ENCODE data around the gene HLF. TPM values are rescaled to one million over a fixed set of nuclear protein-coding genes. Genes with fewer than 3 reads are reported as not detected.

Gene HLF
- total and polyA plus RNA-seq, 2 experiments from 2014 or later = 0.28 TPM; not detected in 1

DNA sequence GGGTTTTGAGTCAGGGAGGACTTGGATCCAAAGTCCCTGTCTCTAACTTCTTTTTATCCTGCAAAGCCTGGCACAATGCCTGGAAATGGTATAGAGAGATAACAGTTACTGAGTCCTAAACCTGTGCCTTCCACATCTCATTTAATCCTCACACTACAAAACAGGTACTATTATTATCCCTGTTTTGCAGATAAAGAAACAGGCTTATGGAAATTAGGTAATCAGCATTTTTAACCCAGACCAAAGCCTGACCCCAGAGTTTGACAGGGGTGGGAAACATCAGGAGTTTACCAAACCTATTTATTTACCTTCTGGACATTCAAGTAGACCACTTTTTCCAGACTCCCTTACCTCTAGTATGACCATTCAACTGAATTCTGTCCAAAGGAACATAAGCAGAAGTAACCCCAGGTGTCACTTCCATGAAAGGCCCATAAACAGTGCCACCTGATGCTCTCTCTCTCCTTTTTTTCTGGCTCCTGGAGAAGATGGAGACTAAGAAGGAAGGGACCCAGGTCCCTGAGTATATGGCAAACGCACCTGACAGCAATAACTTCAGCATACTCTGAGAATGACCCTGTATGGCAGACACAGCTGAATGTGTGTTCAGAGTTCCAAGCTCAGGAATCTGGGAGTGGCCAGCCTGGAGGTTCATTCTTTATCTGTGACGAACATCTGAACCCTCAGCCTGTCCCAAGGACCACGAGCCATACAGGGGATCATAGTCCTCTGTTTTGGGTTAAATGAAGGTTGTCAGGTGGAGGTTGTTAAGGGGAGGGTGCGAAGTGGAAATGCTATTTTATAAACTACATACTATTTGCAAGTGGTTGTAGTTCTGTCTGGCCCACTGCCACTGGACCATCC, 62.7 kb downstream of the HLF start:
- H3K4me1 ChIP-seq (ENCODE audit: insufficient read depth) = no peaks in the 10 kb centered on the region
- H3K27me3 Mint-ChIP-seq (ENCODE audit: insufficient read depth, low read depth, poor library complexity) = no peaks in the 10 kb centered on the region
- H3K27ac ChIP-seq (ENCODE audit: low read depth) = no peak overlapping the region
- H4K20me1 ChIP-seq (replicated peaks; ENCODE audit: insufficient read depth) = no peaks in the 10 kb centered on the region
- H3F3A ChIP-seq (replicated peaks; ENCODE audit: low read depth) = no peaks in the 10 kb centered on the region
- TF ChIP-seq JUNB (IDR thresholded peaks at IDR 0.05; ENCODE audit: unreplicated experiment) (no peak), ZNF114 (CRISPR knock-in tag; IDR thresholded peaks at IDR 0.05) (no peak), CREB1 (CRISPR knock-in tag; IDR thresholded peaks at IDR 0.05; ENCODE audit: low read depth) (no peak), POLR2AphosphoS5 (IDR thresholded peaks at IDR 0.05; ENCODE audit: low read depth) (no peak), ZNF331 (CRISPR knock-in tag; IDR thresholded peaks at IDR 0.05; ENCODE audit: low read depth) (no peak), NANOG (IDR thresholded peaks at IDR 0.05; ENCODE audit: borderline replicate concordance) (no peak), STAT1 (IDR thresholded peaks at IDR 0.05; ENCODE audit: unreplicated experiment) (no peak), EZH2phosphoT487 (IDR thresholded peaks at IDR 0.05; ENCODE audit: unreplicated experiment) (no peak), EZH2 (IDR thresholded peaks at IDR 0.05; ENCODE audit: low read depth, unreplicated experiment) (no peak)
- TF ChIP-seq, protein P1, sequence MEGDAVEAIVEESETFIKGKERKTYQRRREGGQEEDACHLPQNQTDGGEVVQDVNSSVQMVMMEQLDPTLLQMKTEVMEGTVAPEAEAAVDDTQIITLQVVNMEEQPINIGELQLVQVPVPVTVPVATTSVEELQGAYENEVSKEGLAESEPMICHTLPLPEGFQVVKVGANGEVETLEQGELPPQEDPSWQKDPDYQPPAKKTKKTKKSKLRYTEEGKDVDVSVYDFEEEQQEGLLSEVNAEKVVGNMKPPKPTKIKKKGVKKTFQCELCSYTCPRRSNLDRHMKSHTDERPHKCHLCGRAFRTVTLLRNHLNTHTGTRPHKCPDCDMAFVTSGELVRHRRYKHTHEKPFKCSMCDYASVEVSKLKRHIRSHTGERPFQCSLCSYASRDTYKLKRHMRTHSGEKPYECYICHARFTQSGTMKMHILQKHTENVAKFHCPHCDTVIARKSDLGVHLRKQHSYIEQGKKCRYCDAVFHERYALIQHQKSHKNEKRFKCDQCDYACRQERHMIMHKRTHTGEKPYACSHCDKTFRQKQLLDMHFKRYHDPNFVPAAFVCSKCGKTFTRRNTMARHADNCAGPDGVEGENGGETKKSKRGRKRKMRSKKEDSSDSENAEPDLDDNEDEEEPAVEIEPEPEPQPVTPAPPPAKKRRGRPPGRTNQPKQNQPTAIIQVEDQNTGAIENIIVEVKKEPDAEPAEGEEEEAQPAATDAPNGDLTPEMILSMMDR (conservative IDR thresholded peaks at IDR 0.05; ENCODE audit: low read depth in 2 of 2) = no peak
- TF ChIP-seq, protein P2, sequence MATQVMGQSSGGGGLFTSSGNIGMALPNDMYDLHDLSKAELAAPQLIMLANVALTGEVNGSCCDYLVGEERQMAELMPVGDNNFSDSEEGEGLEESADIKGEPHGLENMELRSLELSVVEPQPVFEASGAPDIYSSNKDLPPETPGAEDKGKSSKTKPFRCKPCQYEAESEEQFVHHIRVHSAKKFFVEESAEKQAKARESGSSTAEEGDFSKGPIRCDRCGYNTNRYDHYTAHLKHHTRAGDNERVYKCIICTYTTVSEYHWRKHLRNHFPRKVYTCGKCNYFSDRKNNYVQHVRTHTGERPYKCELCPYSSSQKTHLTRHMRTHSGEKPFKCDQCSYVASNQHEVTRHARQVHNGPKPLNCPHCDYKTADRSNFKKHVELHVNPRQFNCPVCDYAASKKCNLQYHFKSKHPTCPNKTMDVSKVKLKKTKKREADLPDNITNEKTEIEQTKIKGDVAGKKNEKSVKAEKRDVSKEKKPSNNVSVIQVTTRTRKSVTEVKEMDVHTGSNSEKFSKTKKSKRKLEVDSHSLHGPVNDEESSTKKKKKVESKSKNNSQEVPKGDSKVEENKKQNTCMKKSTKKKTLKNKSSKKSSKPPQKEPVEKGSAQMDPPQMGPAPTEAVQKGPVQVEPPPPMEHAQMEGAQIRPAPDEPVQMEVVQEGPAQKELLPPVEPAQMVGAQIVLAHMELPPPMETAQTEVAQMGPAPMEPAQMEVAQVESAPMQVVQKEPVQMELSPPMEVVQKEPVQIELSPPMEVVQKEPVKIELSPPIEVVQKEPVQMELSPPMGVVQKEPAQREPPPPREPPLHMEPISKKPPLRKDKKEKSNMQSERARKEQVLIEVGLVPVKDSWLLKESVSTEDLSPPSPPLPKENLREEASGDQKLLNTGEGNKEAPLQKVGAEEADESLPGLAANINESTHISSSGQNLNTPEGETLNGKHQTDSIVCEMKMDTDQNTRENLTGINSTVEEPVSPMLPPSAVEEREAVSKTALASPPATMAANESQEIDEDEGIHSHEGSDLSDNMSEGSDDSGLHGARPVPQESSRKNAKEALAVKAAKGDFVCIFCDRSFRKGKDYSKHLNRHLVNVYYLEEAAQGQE (IDR thresholded peaks at IDR 0.05; ENCODE audit: unreplicated experiment) = no peak
- TF ChIP-seq, protein P3, sequence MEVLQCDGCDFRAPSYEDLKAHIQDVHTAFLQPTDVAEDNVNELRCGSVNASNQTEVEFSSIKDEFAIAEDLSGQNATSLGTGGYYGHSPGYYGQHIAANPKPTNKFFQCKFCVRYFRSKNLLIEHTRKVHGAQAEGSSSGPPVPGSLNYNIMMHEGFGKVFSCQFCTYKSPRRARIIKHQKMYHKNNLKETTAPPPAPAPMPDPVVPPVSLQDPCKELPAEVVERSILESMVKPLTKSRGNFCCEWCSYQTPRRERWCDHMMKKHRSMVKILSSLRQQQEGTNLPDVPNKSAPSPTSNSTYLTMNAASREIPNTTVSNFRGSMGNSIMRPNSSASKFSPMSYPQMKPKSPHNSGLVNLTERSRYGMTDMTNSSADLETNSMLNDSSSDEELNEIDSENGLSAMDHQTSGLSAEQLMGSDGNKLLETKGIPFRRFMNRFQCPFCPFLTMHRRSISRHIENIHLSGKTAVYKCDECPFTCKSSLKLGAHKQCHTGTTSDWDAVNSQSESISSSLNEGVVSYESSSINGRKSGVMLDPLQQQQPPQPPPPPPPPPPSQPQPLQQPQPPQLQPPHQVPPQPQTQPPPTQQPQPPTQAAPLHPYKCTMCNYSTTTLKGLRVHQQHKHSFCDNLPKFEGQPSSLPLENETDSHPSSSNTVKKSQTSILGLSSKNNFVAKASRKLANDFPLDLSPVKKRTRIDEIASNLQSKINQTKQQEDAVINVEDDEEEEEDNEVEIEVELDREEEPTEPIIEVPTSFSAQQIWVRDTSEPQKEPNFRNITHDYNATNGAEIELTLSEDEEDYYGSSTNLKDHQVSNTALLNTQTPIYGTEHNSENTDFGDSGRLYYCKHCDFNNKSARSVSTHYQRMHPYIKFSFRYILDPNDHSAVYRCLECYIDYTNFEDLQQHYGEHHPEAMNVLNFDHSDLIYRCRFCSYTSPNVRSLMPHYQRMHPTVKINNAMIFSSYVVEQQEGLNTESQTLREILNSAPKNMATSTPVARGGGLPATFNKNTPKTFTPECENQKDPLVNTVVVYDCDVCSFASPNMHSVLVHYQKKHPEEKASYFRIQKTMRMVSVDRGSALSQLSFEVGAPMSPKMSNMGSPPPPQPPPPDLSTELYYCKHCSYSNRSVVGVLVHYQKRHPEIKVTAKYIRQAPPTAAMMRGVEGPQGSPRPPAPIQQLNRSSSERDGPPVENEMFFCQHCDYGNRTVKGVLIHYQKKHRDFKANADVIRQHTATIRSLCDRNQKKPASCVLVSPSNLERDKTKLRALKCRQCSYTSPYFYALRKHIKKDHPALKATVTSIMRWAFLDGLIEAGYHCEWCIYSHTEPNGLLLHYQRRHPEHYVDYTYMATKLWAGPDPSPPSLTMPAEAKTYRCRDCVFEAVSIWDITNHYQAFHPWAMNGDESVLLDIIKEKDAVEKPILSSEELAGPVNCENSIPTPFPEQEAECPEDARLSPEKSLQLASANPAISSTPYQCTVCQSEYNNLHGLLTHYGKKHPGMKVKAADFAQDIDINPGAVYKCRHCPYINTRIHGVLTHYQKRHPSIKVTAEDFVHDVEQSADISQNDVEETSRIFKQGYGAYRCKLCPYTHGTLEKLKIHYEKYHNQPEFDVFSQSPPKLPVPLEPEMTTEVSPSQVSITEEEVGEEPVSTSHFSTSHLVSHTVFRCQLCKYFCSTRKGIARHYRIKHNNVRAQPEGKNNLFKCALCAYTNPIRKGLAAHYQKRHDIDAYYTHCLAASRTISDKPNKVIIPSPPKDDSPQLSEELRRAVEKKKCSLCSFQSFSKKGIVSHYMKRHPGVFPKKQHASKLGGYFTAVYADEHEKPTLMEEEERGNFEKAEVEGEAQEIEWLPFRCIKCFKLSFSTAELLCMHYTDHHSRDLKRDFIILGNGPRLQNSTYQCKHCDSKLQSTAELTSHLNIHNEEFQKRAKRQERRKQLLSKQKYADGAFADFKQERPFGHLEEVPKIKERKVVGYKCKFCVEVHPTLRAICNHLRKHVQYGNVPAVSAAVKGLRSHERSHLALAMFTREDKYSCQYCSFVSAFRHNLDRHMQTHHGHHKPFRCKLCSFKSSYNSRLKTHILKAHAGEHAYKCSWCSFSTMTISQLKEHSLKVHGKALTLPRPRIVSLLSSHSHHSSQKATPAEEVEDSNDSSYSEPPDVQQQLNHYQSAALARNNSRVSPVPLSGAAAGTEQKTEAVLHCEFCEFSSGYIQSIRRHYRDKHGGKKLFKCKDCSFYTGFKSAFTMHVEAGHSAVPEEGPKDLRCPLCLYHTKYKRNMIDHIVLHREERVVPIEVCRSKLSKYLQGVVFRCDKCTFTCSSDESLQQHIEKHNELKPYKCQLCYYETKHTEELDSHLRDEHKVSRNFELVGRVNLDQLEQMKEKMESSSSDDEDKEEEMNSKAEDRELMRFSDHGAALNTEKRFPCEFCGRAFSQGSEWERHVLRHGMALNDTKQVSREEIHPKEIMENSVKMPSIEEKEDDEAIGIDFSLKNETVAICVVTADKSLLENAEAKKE (CRISPR knock-in tag; IDR thresholded peaks at IDR 0.05) = no peak
- TF ChIP-seq, protein P4, sequence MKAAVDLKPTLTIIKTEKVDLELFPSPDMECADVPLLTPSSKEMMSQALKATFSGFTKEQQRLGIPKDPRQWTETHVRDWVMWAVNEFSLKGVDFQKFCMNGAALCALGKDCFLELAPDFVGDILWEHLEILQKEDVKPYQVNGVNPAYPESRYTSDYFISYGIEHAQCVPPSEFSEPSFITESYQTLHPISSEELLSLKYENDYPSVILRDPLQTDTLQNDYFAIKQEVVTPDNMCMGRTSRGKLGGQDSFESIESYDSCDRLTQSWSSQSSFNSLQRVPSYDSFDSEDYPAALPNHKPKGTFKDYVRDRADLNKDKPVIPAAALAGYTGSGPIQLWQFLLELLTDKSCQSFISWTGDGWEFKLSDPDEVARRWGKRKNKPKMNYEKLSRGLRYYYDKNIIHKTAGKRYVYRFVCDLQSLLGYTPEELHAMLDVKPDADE (IDR thresholded peaks at IDR 0.05) = no peak
- no peak overlapping the region for H3K4me2 ChIP-seq
- DNase-seq (ENCODE audit: low spot score) = no peak
- H3K36me3 Mint-ChIP-seq (ENCODE audit: low read depth) = no peaks in the 10 kb centered on the region
- no peaks in the 10 kb centered on the region for H3K4me1 Mint-ChIP-seq
- no peaks in the 10 kb centered on the region for H3K9me2 ChIP-seq (ENCODE audit: insufficient read depth)
- no peak for ATAC-seq
- H3K4me3 Mint-ChIP-seq = no peak overlapping the region
- no peak overlapping the region for H3K27ac Mint-ChIP-seq
- no peaks in the 10 kb centered on the region for H3K79me2 ChIP-seq (replicated peaks; ENCODE audit: insufficient read depth)
- no peaks in the 10 kb centered on the region for H3K36me3 ChIP-seq (ENCODE audit: insufficient read depth)
- H3K9me3 Mint-ChIP-seq = peaks cover 2% of the 10 kb centered on the region
- H3K4me3 ChIP-seq = no peak overlapping the region
- no peak overlapping the region for H2AFZ ChIP-seq
- no peaks in the 10 kb centered on the region for H3K27me3 ChIP-seq (ENCODE audit: insufficient read depth)

Measured in GM23338 (cell line).